Chondrocyte (in vitro differentiated cells): ENCODE data around the gene BCAR1. TPM values are rescaled to one million over a fixed set of nuclear protein-coding genes. Genes with fewer than 3 reads are reported as not detected.

ENCODE experiments used
- DNase-seq: peaks from one replicate; pipeline ENCODE4 v3.0.0; 2021; ENCODE audit warnings: mixed read lengths, low spot score
- H3K27ac Mint-ChIP-seq: one replicate; pipeline ENCODE4 v1.8.0; 2021; ENCODE audit warnings: mild to moderate bottlenecking, moderate library complexity, mixed read lengths; ENCODE audit not compliant: unreplicated experiment
- H3K27me3 Mint-ChIP-seq: 2 replicates; pipeline ENCODE4 v1.8.0; 2021; ENCODE audit warnings: low read depth, mixed read lengths
- H3K36me3 Mint-ChIP-seq: 2 replicates; pipeline ENCODE4 v1.8.0; 2021; ENCODE audit warnings: low read depth, mixed read lengths
- H3K4me1 Mint-ChIP-seq: 2 replicates; pipeline ENCODE4 v1.8.0; 2021; ENCODE audit warnings: low read depth, mild to moderate bottlenecking, mixed read lengths
- H3K4me3 Mint-ChIP-seq: one replicate; pipeline ENCODE4 v1.8.0; 2021; ENCODE audit warnings: mild to moderate bottlenecking, moderate library complexity, mixed read lengths; ENCODE audit not compliant: unreplicated experiment
- H3K9me3 Mint-ChIP-seq: 2 replicates; pipeline ENCODE4 v1.8.0; 2021; ENCODE audit warnings: low read depth, mixed read lengths
- total RNA-seq: library from RNA; stranded (reverse); gene quantifications from 3 replicates; pipeline ENCODE4 v1.2.1, GENCODE V29; 2021
- TF ChIP-seq, protein P1 (sequence below): fragments of 200-600 bp; sonication (generic); IDR thresholded peaks from 2 replicates; pipeline ENCODE4 v1.5.0; 2021; ENCODE audit warnings: antibody characterized with exemption, mild to moderate bottlenecking, moderate library complexity

Gene BCAR1
- total RNA-seq, 1 donor from 2014 or later, result 125 TPM

DNA sequence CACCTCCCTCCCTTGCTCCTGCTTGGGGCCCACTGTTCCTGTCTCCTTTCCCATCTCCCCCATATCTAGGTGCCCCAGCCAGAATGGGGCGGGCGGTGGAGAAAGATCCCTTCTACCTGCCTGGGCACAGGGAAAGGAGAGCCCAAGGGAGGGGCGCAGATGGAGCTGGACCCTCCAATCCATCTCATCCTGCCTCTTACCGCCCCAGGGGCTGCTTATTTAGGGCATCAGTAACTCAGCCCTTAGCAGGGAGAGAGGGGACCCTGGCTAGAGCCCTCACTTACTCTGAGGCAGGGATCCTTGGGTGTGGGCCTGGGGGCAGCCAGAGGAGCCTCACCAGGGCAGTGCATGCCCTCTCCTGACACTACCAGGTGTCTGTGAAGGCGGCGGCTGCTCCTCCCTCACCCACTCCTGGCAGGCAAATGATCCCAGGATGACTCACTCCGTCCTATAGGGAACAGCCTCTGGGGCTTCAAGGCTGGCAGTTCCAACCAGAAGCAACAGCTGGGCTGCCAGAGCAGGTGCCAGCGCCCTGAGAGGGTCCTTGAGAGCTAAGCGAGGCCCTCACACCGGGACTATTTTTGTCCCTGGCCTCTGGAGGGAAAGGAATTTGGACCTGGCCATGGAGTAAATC is 16.3 kb upstream of the BCAR1 start:
- H3K27me3 Mint-ChIP-seq, result no peaks in the 10 kb centered on the region
- TF ChIP-seq, protein P1, sequence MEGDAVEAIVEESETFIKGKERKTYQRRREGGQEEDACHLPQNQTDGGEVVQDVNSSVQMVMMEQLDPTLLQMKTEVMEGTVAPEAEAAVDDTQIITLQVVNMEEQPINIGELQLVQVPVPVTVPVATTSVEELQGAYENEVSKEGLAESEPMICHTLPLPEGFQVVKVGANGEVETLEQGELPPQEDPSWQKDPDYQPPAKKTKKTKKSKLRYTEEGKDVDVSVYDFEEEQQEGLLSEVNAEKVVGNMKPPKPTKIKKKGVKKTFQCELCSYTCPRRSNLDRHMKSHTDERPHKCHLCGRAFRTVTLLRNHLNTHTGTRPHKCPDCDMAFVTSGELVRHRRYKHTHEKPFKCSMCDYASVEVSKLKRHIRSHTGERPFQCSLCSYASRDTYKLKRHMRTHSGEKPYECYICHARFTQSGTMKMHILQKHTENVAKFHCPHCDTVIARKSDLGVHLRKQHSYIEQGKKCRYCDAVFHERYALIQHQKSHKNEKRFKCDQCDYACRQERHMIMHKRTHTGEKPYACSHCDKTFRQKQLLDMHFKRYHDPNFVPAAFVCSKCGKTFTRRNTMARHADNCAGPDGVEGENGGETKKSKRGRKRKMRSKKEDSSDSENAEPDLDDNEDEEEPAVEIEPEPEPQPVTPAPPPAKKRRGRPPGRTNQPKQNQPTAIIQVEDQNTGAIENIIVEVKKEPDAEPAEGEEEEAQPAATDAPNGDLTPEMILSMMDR, result no peak
- H3K4me3 Mint-ChIP-seq, result no peak overlapping the region
- DNase-seq, result no peak
- H3K27ac Mint-ChIP-seq, result peak overlapping the region; percentile 22
- H3K9me3 Mint-ChIP-seq, result no peaks in the 10 kb centered on the region
- no peaks in the 10 kb centered on the region for H3K36me3 Mint-ChIP-seq
- peaks cover 61% of the 10 kb centered on the region for H3K4me1 Mint-ChIP-seq

DNA sequence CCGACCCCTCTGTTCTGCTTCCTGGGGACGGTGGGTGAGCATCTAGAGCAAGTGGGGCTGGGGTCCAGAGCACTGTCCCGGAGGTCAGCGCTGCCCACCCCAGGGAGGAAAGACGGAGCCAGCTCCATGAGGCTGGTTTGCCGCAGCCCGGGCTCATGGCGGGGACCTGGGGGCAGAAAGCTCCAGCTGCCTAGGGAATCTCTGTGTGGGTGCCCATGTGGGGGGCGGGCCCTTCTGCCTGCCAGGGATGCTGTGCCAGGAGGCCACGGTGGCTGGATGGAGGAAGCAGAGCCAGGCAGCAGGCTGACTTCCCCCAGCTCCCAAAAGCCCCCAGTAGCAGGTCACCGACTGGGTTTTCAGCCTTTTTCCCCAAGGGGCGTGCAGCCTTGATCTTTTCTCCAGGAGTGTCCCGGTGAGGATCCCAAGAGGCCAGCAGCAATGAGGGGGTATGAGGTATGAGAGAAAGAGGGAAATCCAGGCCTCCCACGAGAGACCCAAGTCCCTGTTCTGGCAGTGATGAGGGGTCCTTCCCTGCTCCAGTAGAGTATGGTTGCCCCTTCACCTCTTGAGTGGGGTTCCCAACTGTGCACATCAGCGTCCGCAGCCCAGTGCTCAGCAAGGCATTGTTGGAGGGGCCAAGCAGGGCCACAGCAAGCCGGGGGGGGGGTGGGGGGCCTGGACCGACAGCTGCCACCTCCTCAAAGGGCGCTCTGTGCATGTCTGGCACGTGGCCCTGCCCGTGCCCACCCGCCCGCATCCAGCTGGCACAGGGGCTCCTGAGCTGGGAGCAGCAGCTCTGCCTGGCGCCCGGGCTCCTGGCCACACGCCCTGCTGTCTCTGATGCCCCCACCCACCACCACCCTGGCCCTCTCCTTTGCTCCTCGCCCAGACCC is 15.6 kb upstream of the BCAR1 start:
- Mint-ChIP-seq H3K4me1 (peaks cover 61% of the 10 kb centered on the region), H3K4me3 (peak overlapping the region; percentile 72), H3K36me3 (no peaks in the 10 kb centered on the region), H3K27ac (peak overlapping the region; percentile 87), H3K9me3 (no peaks in the 10 kb centered on the region), H3K27me3 (no peaks in the 10 kb centered on the region)
- TF ChIP-seq, protein P1, result no peak
- no peak for DNase-seq

DNA sequence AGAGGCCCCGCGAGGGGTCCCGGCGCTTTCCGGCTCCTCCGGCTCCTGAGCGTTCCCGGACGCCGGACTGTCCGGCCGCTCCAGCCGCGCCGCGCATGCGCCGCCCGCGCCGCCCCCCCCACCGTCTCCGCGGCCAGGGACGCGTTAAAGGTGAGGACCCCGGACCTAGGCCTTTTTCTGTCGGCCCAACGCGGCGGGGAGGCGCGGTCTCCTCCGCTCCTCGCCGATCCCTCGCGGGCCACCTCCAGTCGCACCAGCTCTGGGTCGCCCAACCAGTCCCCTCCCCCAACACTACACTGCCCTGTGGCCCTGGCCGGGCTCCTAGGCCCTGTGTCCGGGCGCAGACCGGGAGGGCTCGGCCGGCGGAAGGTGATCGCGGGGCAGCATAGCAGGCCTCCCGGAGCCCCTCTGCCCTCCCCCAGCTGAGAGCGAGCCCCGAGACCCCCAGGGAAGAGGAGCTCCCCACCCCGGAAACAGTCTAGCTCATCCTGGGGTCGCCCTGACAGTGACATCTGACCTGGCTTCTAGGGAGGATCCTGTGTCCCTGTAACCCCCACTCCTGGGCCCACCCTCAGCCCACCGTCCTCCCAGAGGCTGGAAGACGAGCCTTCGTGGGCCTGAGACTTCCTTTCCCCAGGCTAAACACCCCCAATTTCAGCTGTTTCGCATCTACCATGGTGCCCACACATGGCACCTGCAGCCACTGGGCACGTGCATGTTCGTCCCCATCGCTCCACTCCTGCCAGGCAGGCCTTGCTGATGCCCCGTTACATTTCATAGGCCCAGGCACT is 14.7 kb upstream of the BCAR1 start:
- peaks cover 59% of the 10 kb centered on the region for H3K4me1 Mint-ChIP-seq
- TF ChIP-seq, protein P1, result no peak
- H3K36me3 Mint-ChIP-seq, result no peaks in the 10 kb centered on the region
- no peaks in the 10 kb centered on the region for H3K27me3 Mint-ChIP-seq
- H3K9me3 Mint-ChIP-seq, result no peaks in the 10 kb centered on the region
- H3K27ac Mint-ChIP-seq, result peak overlapping the region; percentile 87
- H3K4me3 Mint-ChIP-seq, result peak overlapping the region; percentile 72
- DNase-seq, result peak; percentile 90

DNA sequence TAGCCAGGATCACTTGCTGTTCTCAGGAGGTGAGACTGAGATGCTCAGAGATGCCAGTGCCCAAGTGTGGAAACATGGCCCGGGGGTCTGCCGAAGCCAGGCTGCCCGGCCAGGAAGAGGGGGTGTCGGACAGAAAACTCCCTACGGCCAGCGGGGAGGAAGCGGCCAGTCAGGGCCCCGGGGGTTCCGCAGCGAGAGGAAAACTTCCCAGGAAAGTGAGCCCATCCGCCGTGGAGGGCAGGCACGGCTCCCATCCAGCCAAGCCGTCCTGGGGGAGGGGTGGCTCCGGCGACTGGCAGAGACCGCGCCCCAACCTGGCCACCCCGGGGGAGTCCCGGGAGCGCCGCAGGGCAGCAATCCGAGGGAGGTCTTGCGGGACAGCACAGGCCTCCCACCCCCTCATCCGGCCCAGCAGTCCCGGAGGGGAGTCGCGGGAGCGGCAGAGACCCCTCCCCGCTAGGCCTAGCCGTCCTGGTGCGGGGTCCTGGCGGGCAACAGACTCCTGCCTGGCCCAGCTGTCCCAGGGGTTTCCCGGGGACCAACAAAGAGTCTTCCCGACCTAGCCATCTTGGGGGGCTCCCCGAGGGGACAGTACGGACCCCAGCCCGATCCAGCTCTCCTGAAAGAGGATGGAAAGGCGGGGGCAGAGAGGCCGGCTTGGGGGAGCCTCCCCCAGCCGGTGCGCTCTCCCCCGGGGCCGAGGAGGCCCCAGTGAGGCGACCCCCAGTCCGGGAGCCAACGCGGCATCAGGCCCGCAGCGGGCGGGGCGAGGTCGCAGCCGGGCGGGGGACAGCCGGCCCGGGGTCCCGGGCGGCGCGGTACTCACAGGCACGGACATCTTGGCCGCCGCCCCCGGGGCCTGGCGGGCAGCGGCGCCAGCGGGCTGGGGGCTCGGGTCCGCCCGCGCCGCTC is 13.8 kb upstream of the BCAR1 start:
- DNase-seq, result peak; percentile 94
- Mint-ChIP-seq H3K27me3 (no peaks in the 10 kb centered on the region), H3K27ac (peak overlapping the region; percentile 98), H3K4me3 (peak overlapping the region; percentile 85), H3K4me1 (peaks cover 59% of the 10 kb centered on the region), H3K36me3 (no peaks in the 10 kb centered on the region), H3K9me3 (no peaks in the 10 kb centered on the region)
- TF ChIP-seq, protein P1, result no peak
